Measurements from ENCODE around the gene CDH13.

Gene CDH13

DNA sequence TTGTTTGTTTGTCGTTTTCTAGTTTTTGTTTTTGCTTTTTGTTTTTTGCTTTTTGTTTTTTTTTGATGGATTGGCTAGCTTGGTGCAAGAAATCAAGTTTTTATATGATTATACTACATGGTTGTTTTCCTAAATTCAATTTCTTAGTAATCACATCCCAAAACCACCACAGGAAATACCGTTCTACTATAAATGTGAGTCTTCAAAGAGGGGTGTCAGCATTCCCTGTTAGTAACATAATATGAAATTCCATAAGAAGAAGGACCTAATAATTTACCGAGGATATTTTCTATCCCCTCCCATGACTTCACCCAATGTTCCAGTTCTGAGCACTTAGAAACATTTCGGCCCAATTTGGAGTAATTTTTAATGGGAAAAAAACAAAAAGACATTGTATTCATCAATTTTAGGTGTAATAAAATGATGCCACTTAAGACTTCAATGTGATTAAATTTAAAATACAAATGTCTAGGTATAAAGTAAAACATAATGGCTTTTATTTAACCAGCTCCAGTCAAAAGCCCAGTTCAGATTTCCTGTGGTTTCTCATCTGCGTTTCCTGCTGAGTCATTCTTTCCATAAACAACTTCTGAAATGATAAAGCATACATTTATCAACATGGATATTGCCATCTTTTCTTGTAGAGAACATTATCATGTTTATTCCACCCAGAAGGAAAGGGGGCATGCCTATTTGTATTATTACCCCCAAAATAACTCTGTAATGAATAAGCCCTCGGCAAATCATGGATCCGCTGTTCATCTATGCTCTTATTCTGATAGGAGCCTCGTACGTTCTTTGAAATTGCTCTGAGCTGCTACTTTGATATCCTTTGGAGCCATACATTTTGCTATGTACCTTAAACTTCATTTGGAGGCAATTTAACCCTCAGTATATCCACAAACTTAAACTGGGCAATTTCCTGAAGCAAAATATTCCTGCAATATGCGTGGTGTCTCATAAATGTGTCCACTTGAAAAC is 1209.1 kb downstream of the CDH13 start:
- FAIRE-seq = no peak

GRCh38 chr16:83837566-83837965 is 1210.8 kb downstream of the CDH13 start:
- no peak for FAIRE-seq

GRCh38 chr16:83838151-83838550 is 1211.4 kb downstream of the CDH13 start:
- no peak for FAIRE-seq

- FAIRE-seq = no peak
These were observed 1212.8 kb downstream of the CDH13 start for GRCh38 chr16:83839561-83839960.

DNA sequence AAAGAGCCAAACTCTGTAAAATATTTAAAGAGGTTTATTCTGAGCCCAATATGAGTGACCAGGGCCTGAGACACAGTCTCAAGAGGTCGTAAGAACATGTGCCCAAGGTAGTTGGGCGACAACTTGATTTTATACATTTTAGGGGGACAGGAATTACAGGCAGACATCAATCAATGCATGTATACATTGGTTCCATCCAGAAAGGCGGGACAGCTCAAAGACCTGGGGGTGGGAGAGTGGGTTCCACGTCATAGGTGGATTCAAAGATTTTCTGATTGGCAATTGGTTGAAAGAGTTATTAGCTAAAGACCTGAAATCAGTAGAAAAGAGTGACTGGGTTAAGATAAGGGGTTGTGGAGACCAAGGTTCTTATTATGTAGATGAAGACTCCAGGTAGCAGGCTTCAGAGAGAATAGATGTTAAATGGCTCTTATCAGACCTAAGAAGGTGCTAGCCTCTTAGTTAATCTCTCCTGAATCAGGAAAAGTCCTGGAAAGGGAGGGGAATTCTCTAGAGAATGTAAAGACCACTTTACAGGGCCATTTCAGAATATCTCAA is 1213.4 kb downstream of the CDH13 start:
- FAIRE-seq = no peak

DNA sequence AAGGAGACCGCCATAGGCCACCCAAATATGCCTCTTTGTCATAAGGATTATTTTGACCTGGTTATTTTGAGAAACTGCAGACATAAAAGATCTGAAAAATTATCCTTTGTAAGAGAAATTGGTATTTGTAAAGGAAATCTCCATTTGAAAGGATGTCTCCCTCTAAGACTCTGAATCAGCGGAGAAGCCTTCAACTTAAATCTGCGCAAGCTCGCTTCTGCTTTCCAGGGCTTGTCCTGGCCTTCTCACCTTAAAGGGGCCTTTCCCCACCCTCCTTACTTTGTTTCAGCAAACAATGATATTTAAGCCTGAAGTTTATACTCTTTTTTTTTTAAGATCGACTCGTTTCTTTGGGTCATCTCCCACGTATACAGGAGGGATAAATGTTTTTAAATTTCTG is 1215.5 kb downstream of the CDH13 start:
- FAIRE-seq = no peak

- no peak for FAIRE-seq
These were observed 1216.2 kb downstream of the CDH13 start for GRCh38 chr16:83842756-83843507.

- no peak for FAIRE-seq
These were observed 1216.9 kb downstream of the CDH13 start for GRCh38 chr16:83843657-83844056.

DNA sequence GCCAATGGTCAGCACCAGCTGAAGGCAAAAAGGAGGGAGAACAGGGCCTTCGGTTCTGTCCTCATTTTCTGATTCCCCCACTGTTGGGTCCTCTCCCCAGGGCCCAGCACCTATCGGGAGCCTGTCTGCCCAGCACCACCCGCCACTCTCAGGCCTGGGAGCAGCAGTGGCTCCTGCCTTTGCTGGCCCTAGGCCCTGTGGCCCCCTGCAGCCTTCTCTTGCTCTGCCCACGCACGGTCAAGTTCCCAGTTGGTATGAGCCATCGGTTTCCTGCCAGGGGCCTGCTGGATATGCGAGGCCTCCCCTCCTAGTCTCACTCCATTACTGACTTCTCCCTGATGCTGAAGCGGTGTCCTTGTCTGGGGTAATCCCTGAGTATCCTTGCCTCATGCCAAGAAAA is 1218.5 kb downstream of the CDH13 start:
- no peak for FAIRE-seq

DNA sequence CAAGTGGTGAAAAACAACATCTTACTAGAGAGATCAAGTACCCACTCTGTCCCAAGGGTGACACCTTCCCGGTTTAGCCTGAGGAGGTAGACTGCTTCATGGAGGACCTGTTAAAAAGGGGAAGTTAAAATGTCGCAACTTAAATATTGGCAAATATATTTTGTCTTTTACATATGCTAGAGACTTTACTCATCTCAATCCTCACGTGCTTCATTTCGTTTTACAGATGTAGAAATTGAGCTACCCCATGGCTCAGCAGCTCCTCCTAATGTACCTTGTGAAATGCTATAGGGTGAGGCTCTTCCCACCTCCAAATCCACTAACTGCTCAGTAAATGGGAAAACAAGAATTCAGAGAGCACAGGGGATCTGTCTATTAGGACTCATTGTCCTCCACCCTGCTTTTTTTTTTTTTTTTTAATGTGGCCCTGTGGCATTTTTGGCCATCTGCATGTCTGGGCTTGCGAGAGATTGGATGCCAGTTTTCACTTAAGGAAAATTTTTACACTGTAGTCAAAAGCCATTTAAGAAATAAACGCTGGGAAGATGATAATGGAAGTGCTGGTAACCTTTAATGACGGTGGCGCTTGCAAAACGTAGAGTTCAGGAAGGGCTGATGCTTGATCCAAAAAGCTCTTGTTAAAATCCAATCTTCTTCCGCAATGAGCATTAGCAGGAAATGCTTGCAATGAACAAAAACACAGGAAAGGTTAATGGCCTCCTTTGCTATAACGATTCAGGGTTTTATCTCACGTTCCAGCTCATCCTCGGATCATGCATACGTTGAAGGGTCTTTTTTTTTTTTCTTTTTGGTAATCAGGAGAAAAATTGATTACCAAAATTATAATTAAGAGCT is 1220.8 kb downstream of the CDH13 start:
- FAIRE-seq = no peak

GRCh38 chr16:83849421-83849820 is 1222.7 kb downstream of the CDH13 start:
- FAIRE-seq = no peak
